ENCODE data around the gene PEPD.

GRCh38 chr19:33510462-33511194 is 11.0 kb downstream of the PEPD start:
- TF ChIP-seq POLR2A (IDR thresholded peaks at IDR 0.05) (no peak), CTCF (IDR thresholded peaks at IDR 0.05 in 4 of 5, conservative IDR thresholded peaks at IDR 0.05 in 1 of 5) (no peak)
